ENCODE measurements around the gene BMP8B. TPM values are rescaled to one million over a fixed set of nuclear protein-coding genes. Genes with fewer than 3 reads are reported as not detected.

The BMP8B gene
- total and polyA plus RNA-seq, 2 of the 8 experiments (the other 6 are each of a cell fraction or from before 2014, with no cell fraction given), result 0.37 to 0.50 TPM

DNA sequence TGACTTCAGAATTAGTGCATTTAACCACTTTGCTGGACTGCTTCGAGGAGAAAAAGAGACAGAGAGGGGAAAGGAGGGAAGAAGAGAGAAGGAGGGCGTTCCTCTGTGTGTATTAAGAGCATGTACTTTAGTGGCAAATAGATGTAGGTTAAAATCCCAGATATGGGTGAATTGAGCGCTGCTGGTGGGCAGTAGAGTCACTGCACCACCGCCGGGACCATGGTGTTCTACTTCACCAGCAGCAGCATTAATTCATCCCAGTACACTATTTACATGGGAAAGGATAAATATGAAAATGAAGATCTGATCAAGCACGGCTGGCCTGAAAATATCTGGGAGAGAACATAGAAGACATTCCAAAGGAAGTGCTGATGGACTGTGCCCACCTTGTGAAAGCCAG, 70.9 kb downstream of the BMP8B start:
- no peak overlapping the region for H4K8ac ChIP-seq (ENCODE audit: extremely low read depth, insufficient read depth, low read length)
- CTCF ChIA-PET (ENCODE audit: partially characterized antibody), result interaction anchor here (0.7 to 7.8 kb wide), 6 partner anchors 11 to 108 kb away, joined by 3 to 72 read pairs (median 4); partner anchors contain the start of gene NT5C1A
- H2AK5ac ChIP-seq (ENCODE audit: low read depth, low read length), result no peak overlapping the region
- no peak overlapping the region for H2BK12ac ChIP-seq (ENCODE audit: low read depth, low read length)
- peaks cover 54 to 83% (median 67%) of the 10 kb centered on the region in 4 experiments for H3K27me3 ChIP-seq (replicated peaks in 1 of 4; ENCODE audit: control insufficient read depth in 3 of 4, extremely low read depth in 1 of 4, insufficient read depth in 3 of 4, low read length in 3 of 4)
- no peaks in the 10 kb centered on the region for H3K79me1 ChIP-seq (ENCODE audit: low read depth, low read length)
- H2BK15ac ChIP-seq (ENCODE audit: low read length), result no peak overlapping the region
- no peak overlapping the region for H3K23ac ChIP-seq (ENCODE audit: insufficient read length)
- H2AFZ ChIP-seq (ENCODE audit: low read length), result no peak overlapping the region
- no peak overlapping the region for H3K4me3 ChIP-seq (ENCODE audit: extremely low read depth in 1 of 4, insufficient read depth in 2 of 4, low read depth in 3 of 4, low read length in 4 of 4)
- no peak overlapping the region for H4K91ac ChIP-seq (replicated peaks; ENCODE audit: insufficient read length, low read length)
- no peak overlapping the region for H3K56ac ChIP-seq (replicated peaks; ENCODE audit: insufficient read length, low read depth, low read length)
- no peak overlapping the region for H3K4ac ChIP-seq (replicated peaks; ENCODE audit: insufficient read length, low read depth, low read length)
- peaks cover 6 to 21% of the 10 kb centered on the region in 2 experiments for H4K20me1 ChIP-seq (replicated peaks in 1 of 2; ENCODE audit: control insufficient read depth in 1 of 2, insufficient read depth in 2 of 2, low read length in 2 of 2)
- no peak overlapping the region for H4K5ac ChIP-seq (ENCODE audit: insufficient read length, low read depth, low read length)
- no peaks in the 10 kb centered on the region for H3K23me2 ChIP-seq (ENCODE audit: low read depth, low read length)
- no peak overlapping the region for H3K14ac ChIP-seq (ENCODE audit: insufficient read length)
- 40% methylated on average over 6 of the region's 6 CpGs; no CpG with 5 or more reads in 1 of the 2 experiments for WGBS, 2 experiments (ENCODE audit: extremely low coverage in 1 of 2, insufficient coverage in 1 of 2, insufficient read length in 1 of 2, insufficient replicate concordance in 2 of 2, low coverage in 1 of 2, low lambda C conversion rate in 2 of 2, missing lambda C conversion rate in 1 of 2)
- DNase-seq (ENCODE audit: low read depth in 1 of 2, low spot score in 2 of 2) (no peak), FAIRE-seq (no peak)
- H2BK120ac ChIP-seq (replicated peaks; ENCODE audit: low read depth, low read length), result no peak overlapping the region
- no peaks in the 10 kb centered on the region for H3K4me1 ChIP-seq (replicated peaks in 1 of 4; ENCODE audit: control insufficient read depth in 3 of 4, insufficient read depth in 4 of 4, low read length in 3 of 4)
- H3K9me3 ChIP-seq (ENCODE audit: insufficient read depth in 2 of 2, low read depth in 1 of 2, low read length in 1 of 2), result no peaks in the 10 kb centered on the region
- H3K27ac ChIP-seq (ENCODE audit: low read depth, low read length), result no peak overlapping the region
- H3K18ac ChIP-seq (ENCODE audit: extremely low read depth, low read length), result no peak overlapping the region
- H2BK20ac ChIP-seq (ENCODE audit: low read length), result no peak overlapping the region
- no peaks in the 10 kb centered on the region for H3K79me2 ChIP-seq (ENCODE audit: control insufficient read depth in 1 of 2, insufficient read depth in 2 of 2, low read length in 2 of 2)
- H3K9ac ChIP-seq (replicated peaks in 1 of 4; ENCODE audit: extremely low read depth in 1 of 4, low read depth in 3 of 4, low read length in 3 of 4), result no peak overlapping the region
- POLR2A ChIA-PET (ENCODE audit: partially characterized antibody), result no interaction called here
- no peak overlapping the region for H2BK5ac ChIP-seq (ENCODE audit: low read depth, low read length)
- H3K36me3 ChIP-seq (ENCODE audit: control insufficient read depth in 2 of 4, insufficient read depth in 4 of 4, low read length in 3 of 4), result no peaks in the 10 kb centered on the region
- H3K4me2 ChIP-seq (ENCODE audit: insufficient read depth in 1 of 2, low read depth in 2 of 2, low read length in 2 of 2), result no peak overlapping the region
- TF ChIP-seq EZH2 (IDR thresholded peaks at IDR 0.05; ENCODE audit: low read depth, low read length, severe bottlenecking) (no peak), NANOG (IDR thresholded peaks at IDR 0.05; ENCODE audit: insufficient read depth, low read depth, low read length, poor library complexity, severe bottlenecking) (no peak), RFX5 (IDR thresholded peaks at IDR 0.05; ENCODE audit: borderline replicate concordance, low read depth, low read length) (no peak), RAD21 (IDR thresholded peaks at IDR 0.05 in 1 of 2, conservative IDR thresholded peaks at IDR 0.05 in 1 of 2; ENCODE audit: low read depth in 2 of 2, low read length in 2 of 2) (peak; percentile 9 to 24; a peak in 2 of 4 replicates), POLR2A (IDR thresholded peaks at IDR 0.05; ENCODE audit: control extremely low read depth in 1 of 2, low read depth in 2 of 2, low read length in 2 of 2) (no peak), SP2 (IDR thresholded peaks at IDR 0.05; ENCODE audit: low read length) (no peak), TCF12 (IDR thresholded peaks at IDR 0.05; ENCODE audit: low read depth, low read length) (no peak), CREB1 (IDR thresholded peaks at IDR 0.05) (no peak)
- TF ChIP-seq, protein P1, sequence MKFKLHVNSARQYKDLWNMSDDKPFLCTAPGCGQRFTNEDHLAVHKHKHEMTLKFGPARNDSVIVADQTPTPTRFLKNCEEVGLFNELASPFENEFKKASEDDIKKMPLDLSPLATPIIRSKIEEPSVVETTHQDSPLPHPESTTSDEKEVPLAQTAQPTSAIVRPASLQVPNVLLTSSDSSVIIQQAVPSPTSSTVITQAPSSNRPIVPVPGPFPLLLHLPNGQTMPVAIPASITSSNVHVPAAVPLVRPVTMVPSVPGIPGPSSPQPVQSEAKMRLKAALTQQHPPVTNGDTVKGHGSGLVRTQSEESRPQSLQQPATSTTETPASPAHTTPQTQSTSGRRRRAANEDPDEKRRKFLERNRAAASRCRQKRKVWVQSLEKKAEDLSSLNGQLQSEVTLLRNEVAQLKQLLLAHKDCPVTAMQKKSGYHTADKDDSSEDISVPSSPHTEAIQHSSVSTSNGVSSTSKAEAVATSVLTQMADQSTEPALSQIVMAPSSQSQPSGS (IDR thresholded peaks at IDR 0.05; ENCODE audit: low read length), result no peak
- TF ChIP-seq, protein P2, sequence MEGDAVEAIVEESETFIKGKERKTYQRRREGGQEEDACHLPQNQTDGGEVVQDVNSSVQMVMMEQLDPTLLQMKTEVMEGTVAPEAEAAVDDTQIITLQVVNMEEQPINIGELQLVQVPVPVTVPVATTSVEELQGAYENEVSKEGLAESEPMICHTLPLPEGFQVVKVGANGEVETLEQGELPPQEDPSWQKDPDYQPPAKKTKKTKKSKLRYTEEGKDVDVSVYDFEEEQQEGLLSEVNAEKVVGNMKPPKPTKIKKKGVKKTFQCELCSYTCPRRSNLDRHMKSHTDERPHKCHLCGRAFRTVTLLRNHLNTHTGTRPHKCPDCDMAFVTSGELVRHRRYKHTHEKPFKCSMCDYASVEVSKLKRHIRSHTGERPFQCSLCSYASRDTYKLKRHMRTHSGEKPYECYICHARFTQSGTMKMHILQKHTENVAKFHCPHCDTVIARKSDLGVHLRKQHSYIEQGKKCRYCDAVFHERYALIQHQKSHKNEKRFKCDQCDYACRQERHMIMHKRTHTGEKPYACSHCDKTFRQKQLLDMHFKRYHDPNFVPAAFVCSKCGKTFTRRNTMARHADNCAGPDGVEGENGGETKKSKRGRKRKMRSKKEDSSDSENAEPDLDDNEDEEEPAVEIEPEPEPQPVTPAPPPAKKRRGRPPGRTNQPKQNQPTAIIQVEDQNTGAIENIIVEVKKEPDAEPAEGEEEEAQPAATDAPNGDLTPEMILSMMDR (IDR thresholded peaks at IDR 0.05; ENCODE audit: control extremely low read depth in 1 of 3, insufficient read depth in 1 of 3, low read depth in 1 of 3, low read length in 3 of 3), result peak in 2 of 3 experiments; percentile 20 to 21; a peak in 2 of 4 replicates
